HG03558 (cell line): ENCODE results near the gene RNGTT.
"Not testable (repeated sequence)": the region's sequence is repeated elsewhere in the genome, so short reads cannot be mapped to it uniquely, and the experiment has no call there.

ENCODE experiments used
- ATAC-seq: cut with Tn5 transposase; IDR thresholded peaks from one replicate; pipeline ENCODE4 v1.9.1; 2021; ENCODE audit warnings: moderate number of reproducible peaks; ENCODE audit not compliant: unreplicated experiment; ENCODE audit errors: extremely low read depth

Gene RNGTT

DNA sequence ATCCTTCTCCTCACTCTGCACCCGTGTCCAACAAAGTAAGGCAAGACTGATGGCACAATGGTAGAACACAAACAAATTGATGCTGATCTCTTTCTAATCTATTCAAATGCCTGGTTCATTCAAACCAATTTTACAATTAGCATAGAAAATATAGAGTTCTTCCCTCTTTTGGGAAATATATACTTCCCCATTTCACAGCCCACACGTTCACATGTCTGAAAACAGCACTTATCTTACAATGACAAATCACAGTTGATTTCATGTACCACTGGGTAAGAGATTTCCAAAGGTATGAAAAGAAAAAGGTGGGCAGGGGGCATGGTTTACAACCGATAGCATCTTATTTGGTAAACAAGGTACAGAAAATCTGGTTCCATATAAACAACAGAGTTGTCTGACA lies 137.6 kb downstream of the RNGTT start:
- no peak for ATAC-seq

DNA sequence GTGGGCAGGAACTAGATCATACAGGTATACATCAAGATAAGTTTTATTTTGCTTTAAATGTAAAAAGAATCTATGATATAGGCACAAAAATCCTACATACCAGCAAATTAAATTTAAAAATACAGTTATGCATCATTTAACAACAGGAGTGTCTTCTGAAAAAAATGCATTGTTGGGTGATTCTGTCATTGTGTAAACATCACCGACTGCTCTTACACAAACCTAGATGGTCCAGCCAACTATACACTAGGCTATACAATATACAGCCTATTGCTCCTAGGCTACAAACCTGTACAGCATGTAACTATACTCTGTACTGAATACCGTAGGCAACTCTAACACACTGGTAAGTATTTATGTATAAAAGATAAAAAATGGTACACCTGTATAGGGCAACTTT lies 139.4 kb downstream of the RNGTT start:
- no peak for ATAC-seq

- ATAC-seq, result no peak
Observed at GRCh38 chr6:88815491-88815890, 147.9 kb downstream of the RNGTT start.

DNA sequence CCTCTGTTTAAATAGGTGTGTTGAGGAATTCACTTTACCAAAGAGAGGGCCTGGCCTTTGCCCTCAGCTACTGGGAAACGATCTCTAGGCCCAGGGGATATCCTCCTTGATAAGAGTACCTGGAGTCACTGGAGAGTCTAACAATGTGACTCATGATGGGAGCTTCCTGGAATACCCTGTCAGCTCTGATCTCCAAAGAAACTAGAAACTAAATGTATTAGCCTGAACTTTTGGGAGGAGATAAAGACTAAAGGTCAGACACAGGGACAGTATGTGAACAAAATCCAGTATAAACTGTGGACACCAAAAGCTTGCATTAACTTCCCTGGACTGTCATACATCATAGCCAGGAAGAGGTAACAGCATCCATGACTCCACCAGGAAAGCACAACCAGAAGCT lies 148.5 kb downstream of the RNGTT start:
- no peak for ATAC-seq

- no peak for ATAC-seq
Observed at GRCh38 chr6:88813045-88813444, 150.4 kb downstream of the RNGTT start.

GRCh38 chr6:88810701-88811100 lies 152.7 kb downstream of the RNGTT start:
- ATAC-seq, result no peak

DNA sequence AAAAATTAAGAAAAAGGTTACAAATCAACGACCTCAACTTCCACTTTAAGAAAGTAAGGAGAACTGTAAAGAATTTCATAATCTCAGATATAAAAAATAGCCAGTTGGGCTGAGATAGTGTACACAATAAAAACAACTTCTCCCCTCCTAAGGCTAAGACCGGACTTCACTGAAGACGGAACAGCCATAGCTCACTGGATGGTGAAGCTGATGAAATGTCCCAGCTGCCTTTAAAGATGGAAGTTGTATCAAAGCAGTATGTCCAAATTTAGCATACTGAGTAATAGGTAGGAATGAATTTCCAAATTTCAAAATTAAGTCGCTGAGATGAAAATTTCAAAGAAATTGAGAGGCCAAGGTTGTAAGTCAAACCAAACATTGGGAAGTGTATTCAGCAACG lies 153.3 kb downstream of the RNGTT start:
- no peak for ATAC-seq

- ATAC-seq, result no peak
Observed at GRCh38 chr6:88808381-88808780, 155.0 kb downstream of the RNGTT start.

GRCh38 chr6:88807622-88808021 lies 155.8 kb downstream of the RNGTT start:
- ATAC-seq, result no peak

DNA sequence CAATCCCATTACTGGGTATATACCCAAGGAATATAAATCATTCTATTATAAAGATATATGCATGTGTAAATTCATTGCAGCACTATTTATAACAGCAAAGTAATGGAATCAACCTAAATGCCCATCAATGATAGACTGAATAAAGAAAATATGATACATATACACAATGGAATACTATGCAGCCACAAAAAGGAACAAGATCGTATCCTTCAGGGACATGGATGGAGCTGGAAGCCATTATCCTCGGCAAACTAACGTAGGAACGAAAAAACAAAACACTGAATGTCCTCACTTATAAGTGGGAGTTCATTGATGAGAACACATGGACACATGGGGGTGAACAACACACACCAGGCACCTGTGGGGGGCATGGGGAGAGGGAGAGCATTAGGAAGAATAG lies 156.7 kb downstream of the RNGTT start:
- ATAC-seq, result no peak

DNA sequence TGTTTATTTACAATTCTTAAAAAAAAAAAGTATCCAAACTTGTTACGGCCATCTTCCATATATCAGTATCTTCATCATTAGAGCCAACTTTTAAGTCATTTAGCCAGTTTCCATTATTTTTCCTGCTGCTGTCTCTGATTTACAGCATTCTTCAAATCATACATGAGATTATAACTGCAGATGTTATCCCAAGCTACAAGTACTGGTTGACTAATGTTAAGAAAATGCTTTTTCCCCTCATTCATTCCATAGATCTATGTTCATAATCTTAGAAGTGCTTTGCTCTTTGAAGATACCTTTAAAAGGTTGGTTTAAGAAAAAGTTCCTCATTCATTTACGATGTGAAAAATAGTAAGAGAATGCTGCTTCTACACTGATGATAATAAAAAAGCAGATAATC lies 158.7 kb downstream of the RNGTT start:
- ATAC-seq, result no peak

DNA sequence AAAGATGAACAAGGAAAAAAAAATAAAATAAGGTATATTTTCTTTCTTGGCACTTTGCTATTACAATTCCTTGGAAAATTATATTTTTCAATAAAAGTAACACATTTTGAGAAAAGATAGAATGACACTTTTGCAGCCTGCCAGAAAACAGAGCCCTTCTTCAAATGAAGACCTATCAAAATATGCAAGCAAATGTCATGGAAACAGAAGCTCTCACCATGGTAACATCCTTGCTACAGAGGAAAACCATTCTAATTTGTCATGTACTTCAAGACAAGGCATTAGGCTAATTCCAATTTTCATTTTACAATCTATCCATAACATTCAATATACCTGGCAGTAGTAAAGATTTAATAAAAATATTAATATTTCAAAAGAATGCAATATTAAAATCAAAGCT lies 177.9 kb downstream of the RNGTT start:
- no peak for ATAC-seq

DNA sequence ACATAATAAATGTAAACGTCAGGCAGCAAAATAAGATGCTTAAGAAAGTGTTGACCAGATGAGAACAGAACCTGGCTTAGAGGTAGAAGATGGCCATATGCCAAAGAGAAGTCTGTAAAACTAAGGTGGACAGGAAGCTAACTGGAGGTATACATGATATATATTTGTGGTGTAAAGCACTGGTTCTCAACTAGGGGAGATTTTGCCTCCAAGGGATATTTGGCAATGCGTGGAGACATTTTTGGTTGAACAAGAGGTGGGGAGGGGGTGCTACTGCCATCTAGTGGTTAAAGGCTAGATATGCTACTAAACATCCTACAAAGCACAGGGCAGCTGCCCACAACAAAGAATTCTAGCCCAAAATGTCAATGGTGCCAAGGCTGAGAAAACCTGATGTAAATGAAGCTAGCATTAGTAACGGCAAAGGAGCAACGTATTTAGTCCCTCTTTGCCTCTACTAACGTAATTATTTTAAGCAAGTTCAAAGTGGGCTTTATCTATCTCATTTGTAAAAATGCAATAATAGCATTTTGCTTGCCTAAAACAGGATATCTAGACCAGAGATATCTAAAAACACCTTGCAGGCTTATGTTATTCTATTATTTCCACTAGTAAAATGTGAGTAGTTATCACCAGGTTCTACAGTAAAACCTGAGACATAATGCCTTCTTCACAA lies 182.6 kb downstream of the RNGTT start:
- no peak for ATAC-seq

DNA sequence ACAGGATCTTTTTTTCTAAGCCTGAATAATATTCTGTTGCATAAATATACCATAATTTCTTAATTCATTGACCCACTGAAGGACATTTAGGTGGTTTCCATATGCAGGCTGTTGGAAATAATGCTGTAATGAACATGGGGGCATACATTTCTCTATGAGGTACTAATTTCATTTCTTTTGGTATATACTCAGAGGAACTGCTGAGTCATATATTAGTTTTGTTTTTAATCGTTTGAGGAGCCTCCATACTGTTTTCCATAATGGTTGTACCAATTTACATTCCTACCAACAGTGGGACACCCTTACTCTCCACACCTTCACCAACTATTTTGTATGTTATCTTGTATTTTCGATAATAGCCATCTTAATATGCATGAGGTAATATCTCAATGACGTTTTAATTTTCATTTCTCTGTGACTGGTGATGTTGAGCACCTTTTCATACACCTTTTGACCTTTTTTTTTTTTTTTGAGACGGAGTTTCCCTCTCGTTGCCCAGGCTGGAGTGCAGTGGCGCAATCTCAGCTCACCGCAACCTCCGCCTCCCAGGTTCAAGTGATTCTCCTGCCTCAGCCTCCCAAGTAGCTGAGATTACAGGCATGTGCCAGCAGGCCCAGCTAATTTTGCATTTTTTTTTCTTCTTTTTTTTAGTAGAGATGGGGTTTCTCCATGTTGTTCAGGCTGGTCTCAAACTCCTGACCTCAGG lies 187.4 kb downstream of the RNGTT start:
- no peak for ATAC-seq

- ATAC-seq, result not testable (repeated sequence)
Observed at GRCh38 chr6:88768114-88768513, 195.3 kb downstream of the RNGTT start.

DNA sequence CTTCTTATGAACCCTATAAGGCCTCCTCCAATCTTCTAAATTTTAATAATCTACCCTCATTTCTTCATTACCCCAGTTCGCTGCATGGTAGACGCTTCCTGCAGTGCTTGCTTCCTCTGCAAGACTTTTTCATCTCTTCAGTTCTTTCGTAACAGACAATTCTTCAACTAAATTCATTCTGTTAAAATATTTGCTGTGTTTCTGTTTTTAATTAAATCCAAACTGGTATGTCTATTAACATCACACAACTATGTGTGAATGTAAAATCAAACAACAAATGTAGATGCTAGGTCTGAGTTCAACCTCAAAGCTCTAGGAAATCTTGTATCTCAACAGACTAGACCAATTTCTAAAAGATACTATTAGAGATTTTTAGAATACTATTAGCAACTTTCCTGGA lies 199.3 kb downstream of the RNGTT start:
- no peak for ATAC-seq

DNA sequence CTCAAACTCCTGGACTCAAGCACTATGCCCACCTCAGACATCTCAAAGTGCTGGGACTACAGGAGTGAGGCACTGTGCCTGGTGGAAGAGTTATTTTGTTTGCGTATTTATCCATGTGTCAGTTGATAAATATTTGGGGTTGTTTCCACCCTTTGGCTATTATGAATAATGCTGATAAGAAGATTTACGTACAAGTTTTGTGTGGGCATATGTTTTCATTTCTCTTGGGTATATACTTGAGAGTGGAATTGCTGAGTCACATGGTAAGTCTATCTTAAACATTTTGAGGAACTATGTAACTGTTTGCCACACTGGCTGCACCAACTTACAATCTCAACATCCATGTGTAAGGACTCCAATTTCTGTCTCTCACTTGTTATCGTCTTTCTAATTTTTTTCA lies 200.3 kb downstream of the RNGTT start:
- no peak for ATAC-seq

DNA sequence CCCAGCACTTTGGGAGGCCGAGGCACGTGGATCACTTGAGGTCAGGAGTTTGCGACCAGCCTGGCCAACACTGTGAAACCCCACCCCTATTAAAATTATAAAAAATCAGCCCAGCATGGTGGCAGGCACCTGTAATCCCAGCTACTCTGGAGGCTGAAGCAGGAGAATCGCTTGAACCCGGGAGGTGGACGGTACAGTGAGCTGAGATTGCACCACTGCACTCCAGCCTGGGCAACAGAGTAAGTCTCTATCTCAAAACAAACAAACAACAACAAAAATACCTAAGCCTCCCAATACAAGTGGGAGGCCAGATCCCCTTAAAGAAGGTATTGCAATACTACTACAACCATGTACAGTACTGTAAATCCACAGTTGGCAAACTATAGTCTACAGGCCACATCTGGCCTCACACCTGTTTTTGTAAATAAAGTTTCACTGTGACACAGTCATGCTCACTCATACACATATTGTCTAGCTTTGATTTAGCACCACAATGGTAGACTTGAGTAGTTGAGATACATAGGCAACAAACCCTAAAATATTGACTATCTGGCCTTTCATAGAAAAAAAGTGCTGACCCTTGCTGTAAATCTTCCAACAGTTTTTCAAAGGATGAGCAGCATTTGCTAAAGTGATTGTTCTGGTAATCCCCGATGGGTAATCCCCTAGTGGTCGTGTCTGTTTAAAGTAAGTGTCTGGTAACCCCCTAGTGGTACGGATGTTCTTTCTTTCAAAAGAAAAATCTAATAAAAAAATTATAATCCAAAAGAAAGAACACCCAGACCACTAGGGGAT lies 202.0 kb downstream of the RNGTT start:
- ATAC-seq, result peak; percentile 69

DNA sequence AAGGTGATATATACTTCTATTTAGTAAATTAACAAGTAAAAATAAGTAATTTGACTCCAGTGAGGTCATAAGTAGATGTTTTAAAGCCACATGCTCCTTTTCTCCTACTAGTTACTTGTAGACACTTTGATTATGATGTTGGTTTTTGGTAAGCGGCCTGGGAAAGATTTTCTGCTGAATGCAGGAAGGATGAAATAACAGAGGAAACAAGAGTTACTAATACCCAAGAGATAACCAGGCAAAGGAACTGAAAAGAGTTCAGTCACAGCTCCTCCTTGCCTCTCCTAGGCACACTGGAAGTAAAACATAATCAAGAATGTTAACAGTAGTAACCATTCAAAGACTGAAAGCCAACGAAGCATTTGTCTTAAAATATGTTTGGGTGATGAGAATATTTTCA lies 203.3 kb downstream of the RNGTT start:
- ATAC-seq, result no peak

- no peak for ATAC-seq
Observed at GRCh38 chr6:88750936-88751335, 212.5 kb downstream of the RNGTT start.

DNA sequence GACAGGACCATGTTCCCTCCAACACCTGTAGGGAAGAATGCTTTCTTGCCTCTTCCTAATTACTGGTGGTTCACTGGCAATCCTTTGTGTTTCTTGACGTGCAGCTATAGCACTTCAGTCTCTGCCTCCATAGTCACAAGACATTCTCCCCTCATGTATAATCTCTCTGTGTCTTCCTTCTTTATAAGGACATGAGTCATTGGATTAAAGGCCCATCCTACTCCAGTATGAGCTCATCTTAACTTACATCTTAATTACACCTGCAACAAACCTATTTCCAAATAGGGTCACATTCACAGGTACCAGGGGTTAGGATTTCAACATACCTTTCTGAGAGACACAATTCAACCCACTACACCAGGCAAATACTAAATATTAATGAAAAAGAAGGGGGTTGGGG lies 213.6 kb downstream of the RNGTT start:
- ATAC-seq, result no peak
